OCI-LY3 (cell line): ENCODE data around the gene WDR73.

ENCODE experiments used
- CTCF ChIP-seq: fragments of 200-600, 300-600 bp; sonication (generic); IDR thresholded peaks from 2 replicates; pipeline ENCODE4 v1.5.1; 2014; ENCODE audit warnings: antibody characterized with exemption, low read length, low read depth
- EZH2phosphoT487 ChIP-seq: fragments of 200-600 bp; shearing (Covaris generic); IDR thresholded peaks from 2 replicates; pipeline ENCODE4 v1.6.1; 2018; ENCODE audit warnings: antibody characterized with exemption, mixed run types, low read depth

DNA sequence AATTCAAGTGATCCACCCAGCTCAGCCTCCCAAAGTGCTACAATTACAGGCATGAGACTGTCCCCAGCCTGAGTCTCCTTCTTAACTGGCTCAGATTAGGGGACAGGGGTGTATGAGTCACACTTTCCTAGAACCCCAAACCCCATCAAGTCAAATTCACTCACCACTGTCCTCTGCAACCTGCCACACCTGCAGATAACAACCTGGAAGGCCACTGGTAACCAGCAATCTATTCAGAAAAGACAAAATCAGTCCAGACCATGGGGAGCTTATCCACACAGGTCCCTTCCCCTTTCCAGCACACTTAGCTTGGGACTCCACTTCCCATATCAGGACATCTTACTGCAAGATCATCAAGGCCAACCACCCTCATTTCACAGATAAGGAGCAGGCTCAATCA, 6.4 kb downstream of the WDR73 start:
- TF ChIP-seq CTCF, result no peak
- no peak for TF ChIP-seq EZH2phosphoT487
